ENCODE results near the gene MED8. TPM values are rescaled to one million over a fixed set of nuclear protein-coding genes. Genes with fewer than 3 reads are reported as not detected.

The MED8 gene
- total RNA-seq, 1 experiment from 2014 or later, result 61.6 TPM

DNA sequence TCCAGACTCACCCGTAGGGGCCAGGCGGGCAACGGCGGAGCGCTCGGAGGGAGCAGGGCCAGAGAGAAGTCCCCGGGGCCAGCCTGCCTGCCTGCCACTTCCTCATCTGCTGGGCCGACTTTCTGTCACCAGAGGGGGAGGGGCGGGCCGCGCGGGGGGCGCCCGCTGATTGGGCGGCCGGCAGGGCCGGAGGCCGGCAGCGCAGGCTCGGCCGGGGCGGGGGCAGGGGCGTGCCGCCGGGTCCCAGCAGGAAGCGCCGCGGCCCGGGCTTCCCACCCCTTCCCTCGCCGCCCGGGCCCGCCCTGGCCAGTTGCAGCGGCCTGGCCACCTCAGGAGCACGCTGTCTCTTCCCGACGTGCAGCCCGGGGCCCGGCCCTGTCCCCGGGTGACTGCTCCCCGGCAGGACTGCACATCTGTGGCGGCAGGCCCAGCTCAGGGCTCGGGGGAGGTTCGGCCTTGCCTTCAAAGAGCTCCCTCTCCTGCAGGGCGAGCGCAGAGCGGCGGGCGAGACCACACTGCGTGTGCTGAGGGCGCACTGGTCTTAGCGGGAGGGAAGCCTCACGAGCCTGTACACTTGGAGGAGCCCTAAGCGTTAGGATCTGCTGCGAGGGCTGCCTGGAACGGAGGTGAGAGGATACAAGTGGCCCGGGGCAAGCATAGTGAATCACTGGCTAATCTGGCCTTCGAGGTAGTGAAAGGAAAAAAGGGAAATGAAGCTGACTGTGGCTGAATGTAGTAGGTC lies 21.5 kb downstream of the MED8 start, which contains the start of gene ELOVL1:
Gene ELOVL1 (minus strand): TSS at position 108 of the 742 bp plus-strand sequence. CDS start 2,402 bp downstream, outside the sequence.
- TF ChIP-seq, protein P1, sequence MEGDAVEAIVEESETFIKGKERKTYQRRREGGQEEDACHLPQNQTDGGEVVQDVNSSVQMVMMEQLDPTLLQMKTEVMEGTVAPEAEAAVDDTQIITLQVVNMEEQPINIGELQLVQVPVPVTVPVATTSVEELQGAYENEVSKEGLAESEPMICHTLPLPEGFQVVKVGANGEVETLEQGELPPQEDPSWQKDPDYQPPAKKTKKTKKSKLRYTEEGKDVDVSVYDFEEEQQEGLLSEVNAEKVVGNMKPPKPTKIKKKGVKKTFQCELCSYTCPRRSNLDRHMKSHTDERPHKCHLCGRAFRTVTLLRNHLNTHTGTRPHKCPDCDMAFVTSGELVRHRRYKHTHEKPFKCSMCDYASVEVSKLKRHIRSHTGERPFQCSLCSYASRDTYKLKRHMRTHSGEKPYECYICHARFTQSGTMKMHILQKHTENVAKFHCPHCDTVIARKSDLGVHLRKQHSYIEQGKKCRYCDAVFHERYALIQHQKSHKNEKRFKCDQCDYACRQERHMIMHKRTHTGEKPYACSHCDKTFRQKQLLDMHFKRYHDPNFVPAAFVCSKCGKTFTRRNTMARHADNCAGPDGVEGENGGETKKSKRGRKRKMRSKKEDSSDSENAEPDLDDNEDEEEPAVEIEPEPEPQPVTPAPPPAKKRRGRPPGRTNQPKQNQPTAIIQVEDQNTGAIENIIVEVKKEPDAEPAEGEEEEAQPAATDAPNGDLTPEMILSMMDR (IDR thresholded peaks at IDR 0.05; ENCODE audit: unreplicated experiment), result no peak
- Mint-ChIP-seq H3K27me3 (ENCODE audit: insufficient read depth, unreplicated experiment) (no peaks in the 10 kb centered on the region), H3K9me3 (ENCODE audit: unreplicated experiment) (no peaks in the 10 kb centered on the region), H3K36me3 (ENCODE audit: insufficient read depth, unreplicated experiment) (peaks cover 18% of the 10 kb centered on the region), H3K4me1 (ENCODE audit: insufficient read depth, unreplicated experiment) (peaks cover 33% of the 10 kb centered on the region), H3K4me3 (ENCODE audit: unreplicated experiment) (peak within 1 kb of the TSS; percentile 87), H3K27ac (ENCODE audit: low read depth, unreplicated experiment) (peak within 1 kb of the TSS; percentile 84)
- CTCF ChIA-PET, result interaction anchor here (0.6 to 1.3 kb wide), 8 partner anchors 9 to 297 kb away, joined by 3 to 8 read pairs (median 4); partner anchors contain the start of genes CDC20 and MED8
- DNase-seq (ENCODE audit: unreplicated experiment), result peak; percentile 85
- intact Hi-C loops (cut with micrococcal nuclease), result loop anchor here (1.0 kb wide), 1 partner anchor 21 kb away; the partner anchor contains the start of genes MED8 and SZT2
- BruUV-seq (replicated peaks), result TSS peak; percentile 81
- POLR2A ChIA-PET, result interaction anchor here (0.6 to 4.9 kb wide), 25 partner anchors 9 to 456 kb away, joined by 3 to 69 read pairs (median 4); partner anchors contain the start of genes C1orf210, CDC20, CFAP57 and EBNA1BP2

DNA sequence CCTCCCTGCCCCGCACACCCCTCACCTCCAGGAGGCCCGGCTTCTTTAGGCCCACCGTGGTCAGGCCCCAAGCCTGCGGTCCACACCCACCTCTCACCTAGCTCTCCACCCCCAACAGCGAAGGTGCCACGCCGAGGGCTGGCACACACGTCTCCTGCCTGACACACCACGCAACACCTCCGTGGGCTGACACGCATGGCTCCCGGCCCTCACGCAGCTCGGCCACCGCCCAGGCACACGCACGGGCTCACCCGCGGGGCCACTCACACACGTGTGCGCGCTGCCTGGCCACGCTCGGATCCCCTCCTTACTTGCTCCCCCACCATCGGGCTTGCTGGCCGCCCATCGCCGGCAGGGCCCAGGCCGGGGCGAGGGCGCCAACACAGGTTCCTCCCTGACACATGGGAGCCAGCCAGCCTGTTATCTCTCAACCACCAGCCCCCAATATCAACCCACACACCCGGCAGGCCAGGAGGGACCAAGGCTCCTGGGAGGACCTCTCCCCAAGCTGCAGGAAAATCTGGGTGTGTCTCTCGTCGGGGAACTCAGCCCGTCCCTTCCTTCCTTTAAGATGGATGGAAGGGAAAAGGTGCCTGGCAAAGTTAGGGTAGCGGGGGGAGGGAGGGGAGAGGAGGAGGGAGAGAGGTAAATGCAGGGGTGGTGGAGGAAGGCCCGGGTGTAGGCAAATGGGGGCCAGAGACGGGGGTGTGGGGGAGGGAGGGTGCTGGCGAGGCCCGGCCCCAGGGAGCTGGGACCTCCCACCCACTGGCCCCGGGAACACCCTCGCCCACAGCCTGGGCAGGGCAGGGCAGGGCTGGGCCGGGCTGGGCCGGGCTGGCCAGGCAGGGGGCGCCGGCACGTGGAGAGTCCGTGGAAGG lies 22.3 kb downstream of the MED8 start:
- H3K4me3 Mint-ChIP-seq (ENCODE audit: unreplicated experiment), result peak overlapping the region; percentile 87
- H3K27me3 Mint-ChIP-seq (ENCODE audit: insufficient read depth, unreplicated experiment), result no peaks in the 10 kb centered on the region
- no peaks in the 10 kb centered on the region for H3K9me3 Mint-ChIP-seq (ENCODE audit: unreplicated experiment)
- CTCF ChIA-PET, result interaction anchor here (0.6 to 1.3 kb wide), 5 partner anchors 9 to 604 kb away, joined by 3 to 5 read pairs (median 3); partner anchors contain the start of genes CDC20 and MED8
- peak; percentile 79 for DNase-seq (ENCODE audit: unreplicated experiment)
- peaks cover 26% of the 10 kb centered on the region for H3K36me3 Mint-ChIP-seq (ENCODE audit: insufficient read depth, unreplicated experiment)
- intact Hi-C loops (cut with micrococcal nuclease), result no loop called here
- TF ChIP-seq, protein P1 (IDR thresholded peaks at IDR 0.05; ENCODE audit: unreplicated experiment), result no peak
- peaks cover 33% of the 10 kb centered on the region for H3K4me1 Mint-ChIP-seq (ENCODE audit: insufficient read depth, unreplicated experiment)
- H3K27ac Mint-ChIP-seq (ENCODE audit: low read depth, unreplicated experiment), result peak overlapping the region; percentile 84
- POLR2A ChIA-PET, result interaction anchor here (0.6 to 4.9 kb wide), 18 partner anchors 9 to 344 kb away, joined by 3 to 69 read pairs (median 4); partner anchors contain the start of genes C1orf210, CDC20, MED8 and SZT2
- TSS peak; percentile 43 for BruUV-seq (replicated peaks)

DNA sequence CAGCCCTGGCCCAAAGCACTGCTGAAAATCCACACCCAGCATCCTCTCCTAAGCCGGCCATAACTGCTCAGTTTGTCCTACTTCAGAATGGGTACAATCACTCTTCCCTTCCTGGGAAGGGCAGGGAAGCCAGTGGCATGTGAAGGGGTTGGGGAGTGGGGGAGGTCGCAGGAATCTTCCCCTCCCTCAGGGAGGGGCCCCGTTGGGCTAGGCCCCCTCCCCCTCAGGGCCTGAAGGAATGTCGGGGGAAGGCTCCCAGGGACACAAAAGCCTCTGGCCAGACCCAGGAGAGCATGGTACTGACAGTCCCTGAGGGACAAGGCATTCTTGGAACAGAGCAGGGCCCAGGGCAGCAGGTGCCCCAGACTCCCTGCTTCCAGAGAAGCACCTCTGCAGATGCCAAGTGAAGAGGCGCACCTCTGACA lies 23.0 kb downstream of the MED8 start:
- POLR2A ChIA-PET, result interaction anchor here (0.7 to 4.9 kb wide), 5 partner anchors 8 to 132 kb away, joined by 3 to 69 read pairs (median 12); partner anchors contain the start of genes CDC20, MED8 and SZT2
- H3K27ac Mint-ChIP-seq (ENCODE audit: low read depth, unreplicated experiment), result peak overlapping the region; percentile 84
- H3K36me3 Mint-ChIP-seq (ENCODE audit: insufficient read depth, unreplicated experiment), result peaks cover 30% of the 10 kb centered on the region
- peaks cover 40% of the 10 kb centered on the region for H3K4me1 Mint-ChIP-seq (ENCODE audit: insufficient read depth, unreplicated experiment)
- intact Hi-C loops (cut with micrococcal nuclease), result no loop called here
- DNase-seq (ENCODE audit: unreplicated experiment), result peak; percentile 30
- H3K4me3 Mint-ChIP-seq (ENCODE audit: unreplicated experiment), result peak overlapping the region; percentile 87
- TF ChIP-seq, protein P1 (IDR thresholded peaks at IDR 0.05; ENCODE audit: unreplicated experiment), result no peak
- no peaks in the 10 kb centered on the region for H3K27me3 Mint-ChIP-seq (ENCODE audit: insufficient read depth, unreplicated experiment)
- no TSS peak for BruUV-seq (replicated peaks)
- no peaks in the 10 kb centered on the region for H3K9me3 Mint-ChIP-seq (ENCODE audit: unreplicated experiment)
- CTCF ChIA-PET, result interaction anchor here (0.6 to 1.3 kb wide), 4 partner anchors 8 to 603 kb away, joined by 3 to 5 read pairs (median 3); partner anchors contain the start of genes CDC20 and MED8
